ENCODE results near the gene ST3GAL2. TPM values are rescaled to one million over a fixed set of nuclear protein-coding genes. Genes with fewer than 3 reads are reported as not detected.

Gene ST3GAL2
- polyA plus RNA-seq = 1 to 10 TPM; 1.6 to 1.7 TPM

DNA sequence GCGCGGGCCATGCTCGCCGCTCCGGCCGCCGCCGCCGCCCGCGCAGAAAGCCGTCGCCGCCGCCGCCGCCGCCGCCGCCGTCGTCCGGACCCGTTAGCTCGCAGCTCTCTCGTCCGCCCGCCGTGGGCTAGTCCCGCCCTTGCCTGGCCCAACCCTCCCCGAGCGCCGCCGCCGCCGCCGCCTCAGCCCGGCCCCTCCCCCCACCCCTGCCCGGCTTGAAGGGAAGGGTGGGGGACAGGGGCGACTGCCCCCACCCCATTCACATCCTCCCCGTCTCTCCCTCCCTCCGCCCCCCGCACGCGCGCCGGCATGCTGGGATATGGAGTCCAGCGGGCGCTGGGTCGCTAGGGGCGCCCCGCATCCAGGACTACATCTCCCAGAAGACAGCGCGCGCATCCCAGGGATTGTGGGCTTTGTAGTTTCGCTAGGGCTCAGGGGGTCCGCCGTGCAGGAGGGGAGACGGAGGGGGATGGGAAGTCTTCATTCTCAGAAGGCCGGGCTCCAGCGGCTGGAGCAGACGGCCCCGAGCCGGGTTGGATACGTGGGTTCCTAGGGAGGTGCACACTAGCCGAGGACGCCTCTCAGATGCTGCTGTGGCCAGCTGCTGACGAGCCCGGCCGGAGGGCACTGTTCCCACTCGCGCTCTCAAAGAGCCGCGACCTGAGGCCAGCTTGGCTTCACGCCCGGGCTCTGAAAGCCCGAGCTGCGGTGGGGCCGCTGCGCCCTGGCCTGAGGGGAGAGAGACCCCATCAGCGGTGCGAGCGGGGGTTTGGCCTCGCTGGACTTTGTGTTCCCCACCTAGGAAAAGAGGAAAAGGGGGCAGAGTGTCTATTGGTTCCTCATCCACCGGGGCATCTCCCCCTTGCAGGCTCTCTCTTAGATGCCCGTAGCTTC, at the start of gene ST3GAL2:
ST3GAL2 (minus strand) TSS at position 132 of the 894 bp plus-strand sequence. CDS start 40,570 bp downstream, outside the sequence.
- Histone ChIP-seq H3K27me3 (ENCODE audit: control insufficient read depth in 1 of 2, insufficient read depth in 2 of 2, low read length in 2 of 2) (no peaks in the 10 kb centered on the region), H3K27ac (ENCODE audit: low read depth in 2 of 2, low read length in 1 of 2) (peak within 1 kb of the TSS; percentile 42 to 51), H3K4me1 (ENCODE audit: control insufficient read depth in 2 of 2, insufficient read depth in 2 of 2, low read length in 1 of 2) (peaks cover 5 to 8% of the 10 kb centered on the region in 2 donors), H3K36me3 (ENCODE audit: control insufficient read depth in 2 of 2, insufficient read depth in 2 of 2, low read length in 1 of 2) (no peaks in the 10 kb centered on the region), H3K4me3 (ENCODE audit: low read depth in 1 of 2, low read length in 2 of 2) (peak within 1 kb of the TSS; percentile 52 to 59), H3K9me3 (ENCODE audit: control insufficient read depth in 2 of 2, insufficient read depth in 1 of 2, low read depth in 1 of 2, low read length in 1 of 2) (no peaks in the 10 kb centered on the region)
- 1 to 2% methylated on average over 44 to 86 of the region's 86 CpGs for WGBS, 2 donors

GRCh38 chr16:70484867-70485266, 46.0 kb upstream of the ST3GAL2 start:
- Histone ChIP-seq H3K9me3 (ENCODE audit: control insufficient read depth in 2 of 2, insufficient read depth in 1 of 2, low read depth in 1 of 2, low read length in 1 of 2) (no peaks in the 10 kb centered on the region), H3K36me3 (ENCODE audit: control insufficient read depth in 2 of 2, insufficient read depth in 2 of 2, low read length in 1 of 2) (peaks cover 23 to 34% of the 10 kb centered on the region in 2 donors), H3K4me1 (ENCODE audit: control insufficient read depth in 2 of 2, insufficient read depth in 2 of 2, low read length in 1 of 2) (no peaks in the 10 kb centered on the region), H3K27ac (ENCODE audit: low read depth in 2 of 2, low read length in 1 of 2) (no peak overlapping the region), H3K4me3 (ENCODE audit: low read depth in 1 of 2, low read length in 2 of 2) (no peak overlapping the region), H3K27me3 (ENCODE audit: control insufficient read depth in 1 of 2, insufficient read depth in 2 of 2, low read length in 2 of 2) (no peaks in the 10 kb centered on the region)
- WGBS, 2 donors = 88 to 91% methylated on average over 1 to 2 of the region's 2 CpGs

GRCh38 chr16:70483426-70483825, 44.5 kb upstream of the ST3GAL2 start:
- Histone ChIP-seq H3K9me3 (ENCODE audit: control insufficient read depth in 2 of 2, insufficient read depth in 1 of 2, low read depth in 1 of 2, low read length in 1 of 2) (no peaks in the 10 kb centered on the region), H3K36me3 (ENCODE audit: control insufficient read depth in 2 of 2, insufficient read depth in 2 of 2, low read length in 1 of 2) (peaks cover 25 to 43% of the 10 kb centered on the region in 2 donors), H3K4me1 (ENCODE audit: control insufficient read depth in 2 of 2, insufficient read depth in 2 of 2, low read length in 1 of 2) (no peaks in the 10 kb centered on the region), H3K4me3 (ENCODE audit: low read depth in 1 of 2, low read length in 2 of 2) (no peak overlapping the region), H3K27ac (ENCODE audit: low read depth in 2 of 2, low read length in 1 of 2) (no peak overlapping the region), H3K27me3 (ENCODE audit: control insufficient read depth in 1 of 2, insufficient read depth in 2 of 2, low read length in 2 of 2) (no peaks in the 10 kb centered on the region)
- WGBS, 2 donors = 93% methylated on average over 5 of the region's 5 CpGs

- WGBS, 2 donors = 82 to 87% methylated on average over 5 of the region's 5 CpGs
- no peaks in the 10 kb centered on the region for H3K27me3 ChIP-seq (ENCODE audit: control insufficient read depth in 1 of 2, insufficient read depth in 2 of 2, low read length in 2 of 2)
- H3K4me3 ChIP-seq (ENCODE audit: low read depth in 1 of 2, low read length in 2 of 2) = no peak overlapping the region
- H3K27ac ChIP-seq (ENCODE audit: low read depth in 2 of 2, low read length in 1 of 2) = no peak overlapping the region
- H3K9me3 ChIP-seq (ENCODE audit: control insufficient read depth in 2 of 2, insufficient read depth in 1 of 2, low read depth in 1 of 2, low read length in 1 of 2) = no peaks in the 10 kb centered on the region
- peaks cover 0 to 1% of the 10 kb centered on the region in 2 donors for H3K4me1 ChIP-seq (ENCODE audit: control insufficient read depth in 2 of 2, insufficient read depth in 2 of 2, low read length in 1 of 2)
- peaks cover 25 to 48% of the 10 kb centered on the region in 2 donors for H3K36me3 ChIP-seq (ENCODE audit: control insufficient read depth in 2 of 2, insufficient read depth in 2 of 2, low read length in 1 of 2)
Measured at GRCh38 chr16:70482624-70483023, 43.7 kb upstream of the ST3GAL2 start.

- H3K36me3 ChIP-seq (ENCODE audit: control insufficient read depth in 2 of 2, insufficient read depth in 2 of 2, low read length in 1 of 2) = peaks cover 25 to 48% of the 10 kb centered on the region in 2 donors
- H3K4me1 ChIP-seq (ENCODE audit: control insufficient read depth in 2 of 2, insufficient read depth in 2 of 2, low read length in 1 of 2) = peaks cover 0 to 1% of the 10 kb centered on the region in 2 donors
- no peak overlapping the region for H3K4me3 ChIP-seq (ENCODE audit: low read depth in 1 of 2, low read length in 2 of 2)
- 74 to 85% methylated on average over 7 of the region's 7 CpGs for WGBS, 2 donors
- H3K27ac ChIP-seq (ENCODE audit: low read depth in 2 of 2, low read length in 1 of 2) = no peak overlapping the region
- no peaks in the 10 kb centered on the region for H3K9me3 ChIP-seq (ENCODE audit: control insufficient read depth in 2 of 2, insufficient read depth in 1 of 2, low read depth in 1 of 2, low read length in 1 of 2)
- no peaks in the 10 kb centered on the region for H3K27me3 ChIP-seq (ENCODE audit: control insufficient read depth in 1 of 2, insufficient read depth in 2 of 2, low read length in 2 of 2)
Measured at GRCh38 chr16:70481929-70482536, 43.1 kb upstream of the ST3GAL2 start.

- 90 to 91% methylated on average over 17 of the region's 17 CpGs for whole genome bisulfite sequencing, 2 donors
- no peak overlapping the region for H3K27ac ChIP-seq (ENCODE audit: low read depth in 2 of 2, low read length in 1 of 2)
- no peaks in the 10 kb centered on the region for H3K27me3 ChIP-seq (ENCODE audit: control insufficient read depth in 1 of 2, insufficient read depth in 2 of 2, low read length in 2 of 2)
- H3K4me1 ChIP-seq (ENCODE audit: control insufficient read depth in 2 of 2, insufficient read depth in 2 of 2, low read length in 1 of 2) = peaks cover 0 to 5% of the 10 kb centered on the region in 2 donors
- no peaks in the 10 kb centered on the region for H3K9me3 ChIP-seq (ENCODE audit: control insufficient read depth in 2 of 2, insufficient read depth in 1 of 2, low read depth in 1 of 2, low read length in 1 of 2)
- no peak overlapping the region for H3K4me3 ChIP-seq (ENCODE audit: low read depth in 1 of 2, low read length in 2 of 2)
- peaks cover 25 to 46% of the 10 kb centered on the region in 2 donors for H3K36me3 ChIP-seq (ENCODE audit: control insufficient read depth in 2 of 2, insufficient read depth in 2 of 2, low read length in 1 of 2)
Measured at GRCh38 chr16:70480127-70481105, 41.5 kb upstream of the ST3GAL2 start.

DNA sequence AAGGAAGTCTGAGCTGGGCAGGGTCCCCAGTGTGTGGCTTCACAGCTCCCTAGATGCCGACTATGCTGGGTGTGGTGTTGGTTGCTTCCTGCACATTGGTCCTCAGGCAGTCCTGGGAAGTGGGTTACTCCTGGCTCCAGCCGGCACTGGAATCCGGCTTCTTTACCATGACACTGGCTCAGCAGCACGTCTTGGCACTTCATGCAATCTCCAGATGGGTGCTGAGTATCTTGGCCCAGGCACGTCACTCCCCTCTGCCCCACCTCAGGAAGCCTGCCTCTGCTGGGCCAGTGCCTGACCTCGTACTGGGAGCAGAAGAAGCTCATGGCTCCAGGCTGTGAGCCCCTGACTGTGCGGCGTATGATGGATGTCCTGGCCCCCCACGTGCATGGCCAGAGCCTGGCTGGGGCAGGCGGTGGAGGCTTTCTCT, 40.0 kb upstream of the ST3GAL2 start:
- H3K27ac ChIP-seq (ENCODE audit: low read depth in 2 of 2, low read length in 1 of 2) = peak overlapping the region in 1 of 2 donors; percentile 16
- no peaks in the 10 kb centered on the region for H3K9me3 ChIP-seq (ENCODE audit: control insufficient read depth in 2 of 2, insufficient read depth in 1 of 2, low read depth in 1 of 2, low read length in 1 of 2)
- H3K4me3 ChIP-seq (ENCODE audit: low read depth in 1 of 2, low read length in 2 of 2) = no peak overlapping the region
- H3K36me3 ChIP-seq (ENCODE audit: control insufficient read depth in 2 of 2, insufficient read depth in 2 of 2, low read length in 1 of 2) = peaks cover 25 to 53% of the 10 kb centered on the region in 2 donors
- WGBS, 2 donors = 42 to 49% methylated on average over 10 of the region's 10 CpGs
- H3K27me3 ChIP-seq (ENCODE audit: control insufficient read depth in 1 of 2, insufficient read depth in 2 of 2, low read length in 2 of 2) = no peaks in the 10 kb centered on the region
- H3K4me1 ChIP-seq (ENCODE audit: control insufficient read depth in 2 of 2, insufficient read depth in 2 of 2, low read length in 1 of 2) = peaks cover 0 to 5% of the 10 kb centered on the region in 2 donors

- Histone ChIP-seq H3K4me1 (ENCODE audit: control insufficient read depth in 2 of 2, insufficient read depth in 2 of 2, low read length in 1 of 2) (peaks cover 0 to 5% of the 10 kb centered on the region in 2 donors), H3K9me3 (ENCODE audit: control insufficient read depth in 2 of 2, insufficient read depth in 1 of 2, low read depth in 1 of 2, low read length in 1 of 2) (no peaks in the 10 kb centered on the region), H3K27ac (ENCODE audit: low read depth in 2 of 2, low read length in 1 of 2) (no peak overlapping the region), H3K27me3 (ENCODE audit: control insufficient read depth in 1 of 2, insufficient read depth in 2 of 2, low read length in 2 of 2) (no peaks in the 10 kb centered on the region), H3K4me3 (ENCODE audit: low read depth in 1 of 2, low read length in 2 of 2) (no peak overlapping the region), H3K36me3 (ENCODE audit: control insufficient read depth in 2 of 2, insufficient read depth in 2 of 2, low read length in 1 of 2) (peaks cover 20 to 49% of the 10 kb centered on the region in 2 donors)
- WGBS, 2 donors = 88 to 91% methylated on average over 8 of the region's 8 CpGs
Measured at GRCh38 chr16:70478169-70478568, 39.3 kb upstream of the ST3GAL2 start.

All from esophagus (tissue), 2 donors.